ENCODE results near the gene SRPX2.
A peak's percentile ranks its signal among the peaks of the same experiment; 100 is the strongest.
"Not testable (repeated sequence)": the region's sequence is repeated elsewhere in the genome, so short reads cannot be mapped to it uniquely, and the experiment has no call there.

SRPX2 gene

GRCh38 chrX:100700809-100701208, 56.8 kb downstream of the SRPX2 start:
- no peak for DNase-seq

GRCh38 chrX:100704581-100705203, 60.7 kb downstream of the SRPX2 start:
- DNase-seq, result no peak

- no peak for DNase-seq
Observed at GRCh38 chrX:100710816-100711215, 66.8 kb downstream of the SRPX2 start.

DNA sequence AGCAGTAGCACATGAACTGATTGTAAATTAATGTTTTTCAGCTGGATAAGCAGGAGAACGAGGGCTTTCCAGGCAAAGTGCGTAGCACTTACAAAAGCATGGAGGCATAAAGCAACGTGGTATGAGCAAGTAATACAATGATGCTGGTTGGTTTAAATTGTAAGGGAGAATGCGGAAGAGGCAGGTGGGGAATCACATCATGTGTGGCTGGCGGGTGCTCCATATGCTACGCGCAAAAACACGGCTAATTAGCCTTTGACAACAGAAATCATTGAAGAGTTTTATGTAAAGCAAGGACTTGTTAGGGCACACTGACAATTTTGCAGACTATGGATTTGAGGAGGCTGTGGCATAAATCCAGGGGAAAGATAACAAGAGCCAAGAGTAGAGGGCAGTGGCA, 73.4 kb downstream of the SRPX2 start:
- peak; percentile 28 for DNase-seq

DNA sequence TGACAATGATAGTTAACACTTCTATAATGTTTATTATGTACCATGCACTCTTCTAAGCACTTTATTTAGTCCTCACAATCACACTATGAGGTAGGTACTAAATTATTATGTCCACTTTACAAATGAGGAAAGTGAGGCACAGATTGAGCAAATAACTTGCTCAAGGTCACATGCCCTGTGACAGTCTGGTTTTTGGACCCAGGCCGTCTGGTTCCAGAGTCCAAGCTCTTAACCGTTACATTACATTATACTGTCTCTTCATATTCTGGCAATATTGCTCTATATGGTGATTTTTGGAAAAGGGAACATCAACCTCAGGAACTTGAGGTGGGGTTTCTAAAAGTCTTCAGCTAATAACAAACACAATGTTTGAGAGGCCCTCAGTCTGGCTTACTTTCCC, 75.1 kb downstream of the SRPX2 start:
- DNase-seq, result no peak

GRCh38 chrX:100720301-100720700, 76.3 kb downstream of the SRPX2 start:
- peak; percentile 80 for DNase-seq

DNA sequence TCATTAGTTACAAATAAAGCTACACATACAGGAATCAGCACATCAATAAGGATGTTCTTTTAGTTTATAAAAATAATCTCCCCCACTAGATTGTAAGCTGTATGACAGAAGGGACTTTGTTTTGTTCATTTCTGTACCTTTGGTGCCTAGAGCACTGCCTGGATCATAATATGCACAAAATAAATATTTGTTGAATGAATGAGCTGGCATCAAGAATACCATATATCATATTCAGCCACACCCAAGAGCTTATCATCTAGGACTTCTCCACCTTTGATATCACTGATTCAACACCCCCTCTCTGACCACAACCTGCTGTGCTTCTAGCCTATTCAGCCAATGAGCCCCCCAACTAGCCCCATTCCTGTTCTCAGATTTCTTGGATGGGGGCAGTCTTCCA, 77.3 kb downstream of the SRPX2 start:
- DNase-seq, result peak; percentile 1

- DNase-seq, result not testable (repeated sequence)
Observed at GRCh38 chrX:100724006-100724405, 80.0 kb downstream of the SRPX2 start.

Data from NCI-H146 (cell line).